ENCODE data around the gene ISG15. TPM values are rescaled to one million over a fixed set of nuclear protein-coding genes. Genes with fewer than 3 reads are reported as not detected.
A peak's percentile ranks its signal among the peaks of the same experiment; 100 is the strongest.

The ISG15 gene
- total and polyA plus RNA-seq, 9 of the 15 experiments (the other 6 are each of a cell fraction or from before 2014, with no cell fraction given), result 0.40 to 58.3 (median 12.2) TPM

- TF ChIP-seq ELK3 (CRISPR knock-in tag; IDR thresholded peaks at IDR 0.05) (no peak), ZBTB43 (CRISPR knock-in tag; IDR thresholded peaks at IDR 0.05) (no peak), POLR2G (IDR thresholded peaks at IDR 0.05; ENCODE audit: low read depth, low read length) (peak; percentile 80), RBM25 (IDR thresholded peaks at IDR 0.05; ENCODE audit: low read depth, low read length, severe bottlenecking) (no peak), ELK1 (CRISPR knock-in tag; IDR thresholded peaks at IDR 0.05) (no peak), THAP7 (CRISPR knock-in tag; IDR thresholded peaks at IDR 0.05) (no peak), ELF2 (CRISPR knock-in tag; IDR thresholded peaks at IDR 0.05) (no peak), GTF2F1 (IDR thresholded peaks at IDR 0.05; ENCODE audit: low read depth, low read length) (no peak), RNF2 (IDR thresholded peaks at IDR 0.05) (no peak), ZNF395 (CRISPR knock-in tag; IDR thresholded peaks at IDR 0.05) (no peak), E4F1 (CRISPR knock-in tag; IDR thresholded peaks at IDR 0.05; ENCODE audit: borderline replicate concordance) (no peak), TARDBP (IDR thresholded peaks at IDR 0.05) (no peak), TAL1 (IDR thresholded peaks at IDR 0.05) (no peak), SMC3 (conservative IDR thresholded peaks at IDR 0.05; ENCODE audit: insufficient read depth, low read depth, low read length) (no peak), USF2 (CRISPR knock-in tag; IDR thresholded peaks at IDR 0.05) (no peak), CC2D1A (IDR thresholded peaks at IDR 0.05) (no peak)
Measured at GRCh38 chr1:1020000-1020404, 6.7 kb downstream of the ISG15 start, which contains the start of gene AGRN (continued).
